Lower leg skin (tissue), 4 donors: Measurements from ENCODE around the gene RDH14. TPM values are rescaled to one million over a fixed set of nuclear protein-coding genes. Genes with fewer than 3 reads are reported as not detected.

ENCODE experiments used
- DNase-seq, 2 donors: peaks; one replicate each; pipeline ENCODE4 v3.0.0-alpha.2; 2019; ENCODE audit warnings: low spot score in 2 of 2
- H3K4me3 ChIP-seq: fragments of 200-600 bp; sonication (generic); 2 replicates; pipeline ENCODE4 v1.5.1; 2017; ENCODE audit warnings: mild to moderate bottlenecking, low read depth; ENCODE audit not compliant: poor library complexity, severe bottlenecking
- POLR2A ChIP-seq, 2 donors: fragments of 450-650 bp; IDR thresholded peaks; one replicate each; pipeline ENCODE4 v1.6.1; 2016 to 2017; ENCODE audit warnings: antibody characterized with exemption in 2 of 2, mild to moderate bottlenecking in 1 of 2, moderate library complexity in 1 of 2
- WGBS, 2 donors: methylation state at CpG; one replicate each; pipeline ENCODE4 v1.1.5; 2018; 5-methylcytosine and 5-hydroxymethylcytosine counted together
- intact Hi-C: fragments of 100-400 bp; cut with DNase I; formaldehyde crosslinking; loops from one replicate; pipeline ENCODE4 v1.15.0; 2023; ENCODE audit warnings: low total_unique reads
- total RNA-seq, 4 donors: library from RNA; depleted of rRNA; stranded (reverse); fragments of >200 nt; gene quantifications; one replicate each; pipeline ENCODE4 v1.1.0, GENCODE V29; 2016
- TF ChIP-seq, protein P1 (sequence below), 3 donors: fragments of 450-650 bp; IDR thresholded peaks; one replicate each; pipeline ENCODE4 v1.5.1; 2016; ENCODE audit warnings: antibody characterized with exemption in 3 of 3, mild to moderate bottlenecking in 3 of 3, moderate library complexity in 2 of 3

Gene RDH14
- total RNA-seq, 4 donors from 2014 or later = 22.0 to 39.0 (median 32.3) TPM

- no peak for TF ChIP-seq POLR2A (IDR thresholded peaks at IDR 0.05)
- TF ChIP-seq, protein P1, sequence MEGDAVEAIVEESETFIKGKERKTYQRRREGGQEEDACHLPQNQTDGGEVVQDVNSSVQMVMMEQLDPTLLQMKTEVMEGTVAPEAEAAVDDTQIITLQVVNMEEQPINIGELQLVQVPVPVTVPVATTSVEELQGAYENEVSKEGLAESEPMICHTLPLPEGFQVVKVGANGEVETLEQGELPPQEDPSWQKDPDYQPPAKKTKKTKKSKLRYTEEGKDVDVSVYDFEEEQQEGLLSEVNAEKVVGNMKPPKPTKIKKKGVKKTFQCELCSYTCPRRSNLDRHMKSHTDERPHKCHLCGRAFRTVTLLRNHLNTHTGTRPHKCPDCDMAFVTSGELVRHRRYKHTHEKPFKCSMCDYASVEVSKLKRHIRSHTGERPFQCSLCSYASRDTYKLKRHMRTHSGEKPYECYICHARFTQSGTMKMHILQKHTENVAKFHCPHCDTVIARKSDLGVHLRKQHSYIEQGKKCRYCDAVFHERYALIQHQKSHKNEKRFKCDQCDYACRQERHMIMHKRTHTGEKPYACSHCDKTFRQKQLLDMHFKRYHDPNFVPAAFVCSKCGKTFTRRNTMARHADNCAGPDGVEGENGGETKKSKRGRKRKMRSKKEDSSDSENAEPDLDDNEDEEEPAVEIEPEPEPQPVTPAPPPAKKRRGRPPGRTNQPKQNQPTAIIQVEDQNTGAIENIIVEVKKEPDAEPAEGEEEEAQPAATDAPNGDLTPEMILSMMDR (IDR thresholded peaks at IDR 0.05) = no peak
- intact Hi-C loops = no loop called here
- H3K4me3 ChIP-seq = no peak overlapping the region
- 87 to 93% methylated on average over 3 of the region's 3 CpGs for WGBS, 2 donors
- DNase-seq = no peak
Measured at GRCh38 chr2:18596993-18597392, 36.5 kb upstream of the RDH14 start.

GRCh38 chr2:18593496-18593895 lies 33.0 kb upstream of the RDH14 start:
- H3K4me3 ChIP-seq = no peak overlapping the region
- no peak for DNase-seq
- intact Hi-C loops = no loop called here
- WGBS, 2 donors = 95 to 96% methylated on average over 1 of the region's 1 CpG
- TF ChIP-seq, protein P1 (IDR thresholded peaks at IDR 0.05) = no peak
- no peak for TF ChIP-seq POLR2A (IDR thresholded peaks at IDR 0.05)

DNA sequence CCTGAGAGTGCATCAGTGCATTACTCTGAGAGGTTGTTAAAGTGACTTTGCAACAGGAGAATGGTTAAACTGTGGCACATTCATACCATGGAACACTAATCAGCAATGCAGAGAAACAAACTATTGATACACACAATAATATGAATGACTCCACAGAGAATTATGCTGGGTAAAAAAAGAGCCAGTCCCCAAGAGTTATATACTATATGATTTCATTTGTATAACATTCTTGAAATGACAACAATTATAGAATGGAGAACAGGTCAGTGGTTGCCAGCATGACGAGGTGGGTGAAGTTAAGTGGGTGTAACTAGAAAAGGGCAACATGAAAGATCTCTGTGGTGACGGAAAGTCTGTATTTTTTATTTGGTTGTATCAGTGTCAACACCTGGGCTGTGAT lies 31.9 kb upstream of the RDH14 start:
- intact Hi-C loops = no loop called here
- no peak overlapping the region for H3K4me3 ChIP-seq
- 90 to 96% methylated on average over 2 of the region's 2 CpGs for WGBS, 2 donors

DNA sequence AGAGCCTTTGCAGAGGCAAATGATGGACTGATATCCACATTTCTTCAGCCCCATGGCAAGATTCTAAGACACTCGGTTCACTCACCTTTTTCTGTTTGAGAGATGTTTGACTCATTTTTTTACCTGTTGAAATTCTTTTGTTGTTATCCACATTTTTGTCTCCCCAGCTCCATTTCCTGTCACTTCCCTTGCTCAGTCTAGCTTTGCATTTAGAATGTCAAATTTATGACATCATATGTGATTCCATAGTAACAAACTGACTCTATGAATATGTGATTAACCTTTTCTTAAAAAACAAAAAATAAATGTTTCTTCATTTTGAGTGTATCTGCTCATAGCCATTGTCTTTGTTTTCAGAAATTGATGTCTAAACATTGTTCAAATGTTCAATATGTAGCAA lies 28.9 kb upstream of the RDH14 start, which contains the start of gene NT5C1B:
Gene NT5C1B, minus strand, starts transcription at position 216 of the 400 bp plus-strand sequence. Its CDS starts 101 bp downstream, at position 115.
- intact Hi-C loops = no loop called here
- no peak for TF ChIP-seq POLR2A (IDR thresholded peaks at IDR 0.05)
- TF ChIP-seq, protein P1 (IDR thresholded peaks at IDR 0.05) = no peak
- no peak within 1 kb of the TSS for H3K4me3 ChIP-seq
- no peak for DNase-seq
- WGBS, 2 donors = 82 to 92% methylated on average over 1 of the region's 1 CpG

More for the DNA sequence above, 31.9 kb upstream of the RDH14 start:
- TF ChIP-seq POLR2A (IDR thresholded peaks at IDR 0.05) = no peak
- TF ChIP-seq, protein P1 (IDR thresholded peaks at IDR 0.05) = no peak
- no peak for DNase-seq

DNA sequence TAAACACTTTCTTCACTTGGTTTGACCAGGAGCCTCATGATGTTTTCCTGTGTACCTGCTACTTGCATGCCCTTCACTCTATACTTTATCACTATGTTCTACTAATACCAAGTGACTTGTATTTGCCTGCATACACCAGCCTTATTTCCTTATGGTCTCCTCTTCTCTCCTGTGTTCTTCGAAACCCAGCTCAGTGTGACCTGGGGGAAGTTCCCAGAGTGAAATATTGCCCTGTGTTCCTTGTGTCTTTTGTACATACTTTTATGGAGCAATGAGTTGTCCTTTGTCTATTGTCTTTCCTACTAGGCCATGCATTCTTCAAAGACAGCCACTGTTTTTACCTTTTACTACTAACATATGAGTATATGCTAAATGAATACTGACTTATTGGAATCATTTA lies 28.3 kb upstream of the RDH14 start:
- TF ChIP-seq POLR2A (IDR thresholded peaks at IDR 0.05) = no peak
- TF ChIP-seq, protein P1 (IDR thresholded peaks at IDR 0.05) = no peak
- intact Hi-C loops = no loop called here

GRCh38 chr2:18588049-18588448 lies 27.6 kb upstream of the RDH14 start:
- intact Hi-C loops = no loop called here
- H3K4me3 ChIP-seq = no peak overlapping the region
- WGBS, 2 donors = 92 to 96% methylated on average over 1 of the region's 1 CpG
- TF ChIP-seq, protein P1 (IDR thresholded peaks at IDR 0.05) = no peak
- TF ChIP-seq POLR2A (IDR thresholded peaks at IDR 0.05) = no peak
- no peak for DNase-seq

More for the DNA sequence above, 28.3 kb upstream of the RDH14 start:
- no peak for DNase-seq
- WGBS, 2 donors = 78 to 79% methylated on average over 1 of the region's 1 CpG
- no peak overlapping the region for H3K4me3 ChIP-seq
